ENCODE measurements around the gene KIF20B. TPM values are rescaled to one million over a fixed set of nuclear protein-coding genes. Genes with fewer than 3 reads are reported as not detected.

The KIF20B gene
- total and polyA plus RNA-seq, 2 of the 13 experiments (the other 11 are each of a cell fraction or from before 2014, with no cell fraction given), result 3.5 to 38.6 TPM

DNA sequence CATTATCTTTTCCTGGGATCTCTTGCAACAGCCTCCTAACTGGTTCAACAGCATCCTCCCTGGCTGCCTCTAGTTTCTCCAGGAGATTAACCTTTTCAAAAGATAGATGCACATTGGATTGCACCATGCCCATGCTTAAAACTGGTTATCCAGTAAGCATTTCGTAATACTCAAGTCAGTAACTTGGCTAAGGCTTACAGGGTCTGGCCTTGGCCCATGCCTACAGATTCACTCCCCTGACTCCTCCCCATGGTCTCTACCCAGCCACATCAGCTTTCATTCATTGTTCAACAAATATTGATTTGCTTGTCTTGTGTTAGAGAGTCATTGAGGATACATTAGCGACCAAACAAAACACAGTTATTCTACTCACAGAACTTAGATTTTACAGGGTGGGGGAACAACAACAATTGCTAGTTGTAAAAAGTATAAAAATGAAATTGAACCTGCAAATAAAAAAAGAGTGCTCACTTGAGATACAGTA is 1.8 kb upstream of the KIF20B start (continued):
- TF ChIP-seq, protein P1, sequence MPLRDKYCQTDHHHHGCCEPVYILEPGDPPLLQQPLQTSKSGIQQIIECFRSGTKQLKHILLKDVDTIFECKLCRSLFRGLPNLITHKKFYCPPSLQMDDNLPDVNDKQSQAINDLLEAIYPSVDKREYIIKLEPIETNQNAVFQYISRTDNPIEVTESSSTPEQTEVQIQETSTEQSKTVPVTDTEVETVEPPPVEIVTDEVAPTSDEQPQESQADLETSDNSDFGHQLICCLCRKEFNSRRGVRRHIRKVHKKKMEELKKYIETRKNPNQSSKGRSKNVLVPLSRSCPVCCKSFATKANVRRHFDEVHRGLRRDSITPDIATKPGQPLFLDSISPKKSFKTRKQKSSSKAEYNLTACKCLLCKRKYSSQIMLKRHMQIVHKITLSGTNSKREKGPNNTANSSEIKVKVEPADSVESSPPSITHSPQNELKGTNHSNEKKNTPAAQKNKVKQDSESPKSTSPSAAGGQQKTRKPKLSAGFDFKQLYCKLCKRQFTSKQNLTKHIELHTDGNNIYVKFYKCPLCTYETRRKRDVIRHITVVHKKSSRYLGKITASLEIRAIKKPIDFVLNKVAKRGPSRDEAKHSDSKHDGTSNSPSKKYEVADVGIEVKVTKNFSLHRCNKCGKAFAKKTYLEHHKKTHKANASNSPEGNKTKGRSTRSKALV (CRISPR knock-in tag; IDR thresholded peaks at IDR 0.05), result peak; percentile 71; the same call in 1 of the 2 replicates
- TF ChIP-seq, protein P2, sequence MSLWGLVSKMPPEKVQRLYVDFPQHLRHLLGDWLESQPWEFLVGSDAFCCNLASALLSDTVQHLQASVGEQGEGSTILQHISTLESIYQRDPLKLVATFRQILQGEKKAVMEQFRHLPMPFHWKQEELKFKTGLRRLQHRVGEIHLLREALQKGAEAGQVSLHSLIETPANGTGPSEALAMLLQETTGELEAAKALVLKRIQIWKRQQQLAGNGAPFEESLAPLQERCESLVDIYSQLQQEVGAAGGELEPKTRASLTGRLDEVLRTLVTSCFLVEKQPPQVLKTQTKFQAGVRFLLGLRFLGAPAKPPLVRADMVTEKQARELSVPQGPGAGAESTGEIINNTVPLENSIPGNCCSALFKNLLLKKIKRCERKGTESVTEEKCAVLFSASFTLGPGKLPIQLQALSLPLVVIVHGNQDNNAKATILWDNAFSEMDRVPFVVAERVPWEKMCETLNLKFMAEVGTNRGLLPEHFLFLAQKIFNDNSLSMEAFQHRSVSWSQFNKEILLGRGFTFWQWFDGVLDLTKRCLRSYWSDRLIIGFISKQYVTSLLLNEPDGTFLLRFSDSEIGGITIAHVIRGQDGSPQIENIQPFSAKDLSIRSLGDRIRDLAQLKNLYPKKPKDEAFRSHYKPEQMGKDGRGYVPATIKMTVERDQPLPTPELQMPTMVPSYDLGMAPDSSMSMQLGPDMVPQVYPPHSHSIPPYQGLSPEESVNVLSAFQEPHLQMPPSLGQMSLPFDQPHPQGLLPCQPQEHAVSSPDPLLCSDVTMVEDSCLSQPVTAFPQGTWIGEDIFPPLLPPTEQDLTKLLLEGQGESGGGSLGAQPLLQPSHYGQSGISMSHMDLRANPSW (CRISPR knock-in tag; IDR thresholded peaks at IDR 0.05; ENCODE audit: borderline replicate concordance), result peak; percentile 73; the same call in 1 of the 2 replicates
- TF ChIP-seq JUND (CRISPR knock-in tag; IDR thresholded peaks at IDR 0.05) (peak; percentile 56; the same call in 1 of the 2 replicates), FOXK1 (CRISPR knock-in tag; IDR thresholded peaks at IDR 0.05; ENCODE audit: borderline replicate concordance, low read depth) (peak; percentile 20; the same call in 1 of the 2 replicates), DMAP1 (CRISPR knock-in tag; IDR thresholded peaks at IDR 0.05) (peak; percentile 52; the same call in 1 of the 2 replicates), GATAD1 (CRISPR knock-in tag; IDR thresholded peaks at IDR 0.05) (0 out of 2 replicates have a peak, but pooled peaks have one; percentile 15), ZNF598 (CRISPR knock-in tag; IDR thresholded peaks at IDR 0.05; ENCODE audit: borderline replicate concordance) (no peak), ZNF614 (CRISPR knock-in tag; IDR thresholded peaks at IDR 0.05; ENCODE audit: borderline replicate concordance) (no peak), SMC3 (IDR thresholded peaks at IDR 0.05; ENCODE audit: low read length) (peak; percentile 32; the same call in 1 of the 2 replicates), ZNF605 (CRISPR knock-in tag; IDR thresholded peaks at IDR 0.05) (peak; percentile 63; the same call in 1 of the 2 replicates), CC2D1A (CRISPR knock-in tag; IDR thresholded peaks at IDR 0.05) (no peak), ZNF264 (CRISPR knock-in tag; IDR thresholded peaks at IDR 0.05) (peak; percentile 76; the same call in 1 of the 2 replicates), TOE1 (CRISPR knock-in tag; IDR thresholded peaks at IDR 0.05) (peak; percentile 35; the same call in 1 of the 2 replicates), NPAS2 (CRISPR knock-in tag; IDR thresholded peaks at IDR 0.05; ENCODE audit: borderline replicate concordance) (no peak), HNF4A (CRISPR knock-in tag; IDR thresholded peaks at IDR 0.05) (peak; percentile 83)
- TF ChIP-seq, protein P3, sequence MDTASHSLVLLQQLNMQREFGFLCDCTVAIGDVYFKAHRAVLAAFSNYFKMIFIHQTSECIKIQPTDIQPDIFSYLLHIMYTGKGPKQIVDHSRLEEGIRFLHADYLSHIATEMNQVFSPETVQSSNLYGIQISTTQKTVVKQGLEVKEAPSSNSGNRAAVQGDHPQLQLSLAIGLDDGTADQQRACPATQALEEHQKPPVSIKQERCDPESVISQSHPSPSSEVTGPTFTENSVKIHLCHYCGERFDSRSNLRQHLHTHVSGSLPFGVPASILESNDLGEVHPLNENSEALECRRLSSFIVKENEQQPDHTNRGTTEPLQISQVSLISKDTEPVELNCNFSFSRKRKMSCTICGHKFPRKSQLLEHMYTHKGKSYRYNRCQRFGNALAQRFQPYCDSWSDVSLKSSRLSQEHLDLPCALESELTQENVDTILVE (CRISPR knock-in tag; IDR thresholded peaks at IDR 0.05), result 0 out of 2 replicates have a peak, but pooled peaks have one; percentile 61
- TF ChIP-seq, protein P4, sequence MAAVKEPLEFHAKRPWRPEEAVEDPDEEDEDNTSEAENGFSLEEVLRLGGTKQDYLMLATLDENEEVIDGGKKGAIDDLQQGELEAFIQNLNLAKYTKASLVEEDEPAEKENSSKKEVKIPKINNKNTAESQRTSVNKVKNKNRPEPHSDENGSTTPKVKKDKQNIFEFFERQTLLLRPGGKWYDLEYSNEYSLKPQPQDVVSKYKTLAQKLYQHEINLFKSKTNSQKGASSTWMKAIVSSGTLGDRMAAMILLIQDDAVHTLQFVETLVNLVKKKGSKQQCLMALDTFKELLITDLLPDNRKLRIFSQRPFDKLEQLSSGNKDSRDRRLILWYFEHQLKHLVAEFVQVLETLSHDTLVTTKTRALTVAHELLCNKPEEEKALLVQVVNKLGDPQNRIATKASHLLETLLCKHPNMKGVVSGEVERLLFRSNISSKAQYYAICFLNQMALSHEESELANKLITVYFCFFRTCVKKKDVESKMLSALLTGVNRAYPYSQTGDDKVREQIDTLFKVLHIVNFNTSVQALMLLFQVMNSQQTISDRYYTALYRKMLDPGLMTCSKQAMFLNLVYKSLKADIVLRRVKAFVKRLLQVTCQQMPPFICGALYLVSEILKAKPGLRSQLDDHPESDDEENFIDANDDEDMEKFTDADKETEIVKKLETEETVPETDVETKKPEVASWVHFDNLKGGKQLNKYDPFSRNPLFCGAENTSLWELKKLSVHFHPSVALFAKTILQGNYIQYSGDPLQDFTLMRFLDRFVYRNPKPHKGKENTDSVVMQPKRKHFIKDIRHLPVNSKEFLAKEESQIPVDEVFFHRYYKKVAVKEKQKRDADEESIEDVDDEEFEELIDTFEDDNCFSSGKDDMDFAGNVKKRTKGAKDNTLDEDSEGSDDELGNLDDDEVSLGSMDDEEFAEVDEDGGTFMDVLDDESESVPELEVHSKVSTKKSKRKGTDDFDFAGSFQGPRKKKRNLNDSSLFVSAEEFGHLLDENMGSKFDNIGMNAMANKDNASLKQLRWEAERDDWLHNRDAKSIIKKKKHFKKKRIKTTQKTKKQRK (IDR thresholded peaks at IDR 0.05; ENCODE audit: low read length), result no peak
- TF ChIP-seq, protein P5, sequence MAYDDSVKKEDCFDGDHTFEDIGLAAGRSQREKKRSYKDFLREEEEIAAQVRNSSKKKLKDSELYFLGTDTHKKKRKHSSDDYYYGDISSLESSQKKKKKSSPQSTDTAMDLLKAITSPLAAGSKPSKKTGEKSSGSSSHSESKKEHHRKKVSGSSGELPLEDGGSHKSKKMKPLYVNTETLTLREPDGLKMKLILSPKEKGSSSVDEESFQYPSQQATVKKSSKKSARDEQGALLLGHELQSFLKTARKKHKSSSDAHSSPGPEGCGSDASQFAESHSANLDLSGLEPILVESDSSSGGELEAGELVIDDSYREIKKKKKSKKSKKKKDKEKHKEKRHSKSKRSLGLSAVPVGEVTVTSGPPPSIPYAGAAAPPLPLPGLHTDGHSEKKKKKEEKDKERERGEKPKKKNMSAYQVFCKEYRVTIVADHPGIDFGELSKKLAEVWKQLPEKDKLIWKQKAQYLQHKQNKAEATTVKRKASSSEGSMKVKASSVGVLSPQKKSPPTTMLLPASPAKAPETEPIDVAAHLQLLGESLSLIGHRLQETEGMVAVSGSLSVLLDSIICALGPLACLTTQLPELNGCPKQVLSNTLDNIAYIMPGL (CRISPR knock-in tag; IDR thresholded peaks at IDR 0.05; ENCODE audit: borderline replicate concordance in 1 of 2, low read depth in 1 of 2), result peak in 1 of 2 experiments; percentile 69; a peak in 2 of 4 replicates
